K562 (cell line): ENCODE results near the gene RHOF. TPM values are rescaled to one million over a fixed set of nuclear protein-coding genes. Genes with fewer than 3 reads are reported as not detected.

Experiments used
- AFF1 ChIP-seq, 2 experiments: fragments of 450-650 bp; IDR thresholded peaks; 2 replicates each; pipeline ENCODE4 v1.6.1; 2018; ENCODE audit warnings: mild to moderate bottlenecking in 2 of 2, low read depth in 1 of 2; ENCODE audit not compliant: partially characterized antibody in 2 of 2
- ARID3B ChIP-seq: fragments of 250-450 bp; sonication (Bioruptor Pico); IDR thresholded peaks from 2 replicates; pipeline ENCODE4 v1.4.0; 2020; ENCODE audit warnings: borderline replicate concordance
- BRF1 ChIP-seq: IDR thresholded peaks from 3 replicates; pipeline ENCODE4 v1.6.1; 2011; ENCODE audit warnings: borderline replicate concordance, mild to moderate bottlenecking; ENCODE audit not compliant: insufficient read length; ENCODE audit errors: extremely low read depth
- EP300 ChIP-seq: IDR thresholded peaks from 2 replicates; pipeline ENCODE4 v1.6.1; 2012; ENCODE audit warnings: low read length, improper control_type of control experiment
- ETS2 ChIP-seq: IDR thresholded peaks from 2 replicates; pipeline ENCODE4 v1.6.1; 2016; ENCODE audit warnings: borderline replicate concordance, missing genetic modification characterization, mild to moderate bottlenecking, moderate library complexity, missing compliant biosample characterization; ENCODE audit not compliant: poor library complexity, severe bottlenecking
- FOXK2 ChIP-seq, 2 experiments: fragments of 450-650 bp; IDR thresholded peaks in 1 of 2; conservative IDR thresholded peaks in 1 of 2; 2 replicates each; pipeline ENCODE4 v1.6.1; 2016; ENCODE audit warnings: low read depth in 2 of 2, mild to moderate bottlenecking in 1 of 2
- HMGXB4 ChIP-seq: sonication (generic); formaldehyde crosslinking; IDR thresholded peaks from 2 replicates; pipeline ENCODE4 v1.8.1; 2023; ENCODE audit warnings: mild to moderate bottlenecking, missing genetic modification reagents
- MAFG ChIP-seq: fragments of 450-650 bp; conservative IDR thresholded peaks from 2 replicates; pipeline ENCODE4 v1.6.1; 2016; ENCODE audit warnings: missing genetic modification characterization, missing compliant biosample characterization
- MAFK ChIP-seq: IDR thresholded peaks from 2 replicates; pipeline ENCODE4 v1.6.1; 2011; ENCODE audit warnings: low read length, improper control_type of control experiment
- MCM7 ChIP-seq, 2 experiments: fragments of 450-650 bp; IDR thresholded peaks; 2 replicates each; pipeline ENCODE4 v1.6.1; 2016 to 2018
- NCOA6 ChIP-seq: fragments of 450-650 bp; IDR thresholded peaks from 2 replicates; pipeline ENCODE4 v1.6.1; 2017; ENCODE audit warnings: mild to moderate bottlenecking
- PRDM10 ChIP-seq: fragments of 450-650 bp; IDR thresholded peaks from 2 replicates; pipeline ENCODE4 v1.6.1; 2018; ENCODE audit not compliant: partially characterized antibody
- SMC3 ChIP-seq: conservative IDR thresholded peaks from 2 replicates; pipeline ENCODE4 v1.6.1; 2011; ENCODE audit warnings: low read depth, low read length, improper control_type of control experiment; ENCODE audit not compliant: insufficient read depth
- ZNF253 ChIP-seq: fragments of 250-450 bp; sonication (Bioruptor Pico); conservative IDR thresholded peaks from 2 replicates; pipeline ENCODE4 v1.6.1; 2021; ENCODE audit warnings: mild to moderate bottlenecking
- ZNF384 ChIP-seq: IDR thresholded peaks from 2 replicates; pipeline ENCODE4 v1.6.1; 2012; ENCODE audit warnings: low read depth, low read length, improper control_type of control experiment
- polyA plus RNA-seq, 8 experiments: library from polyadenylated mRNA; depleted of rRNA in 4 of 8; stranded (reverse) in 5 of 8; unstranded in 3 of 8; fragments of >200 nt; fragmentation: Nextera tagmentation in 2 of 8; fragmentation: Illumina TruSeq in 1 of 8; extraction: Ambion mirVana in 2 of 8; extraction: Trizol in 1 of 8; gene quantifications; 2 replicates each; pipeline versions ENCODE4 v1.2.1 to v1.2.3, GENCODE V29; 2011 to 2014; ENCODE audit warnings: inconsistent platforms in 1 of 8, missing spikeins in 1 of 8
- total RNA-seq, 7 experiments: library from RNA; depleted of rRNA in 6 of 7; stranded (reverse); fragments of >200 nt in 6 of 7; fragmentation: Illumina TruSeq in 2 of 7; extraction: Trizol in 2 of 7; gene quantifications; 2 replicates each; pipeline versions ENCODE4 v1.2.1 to v1.2.3, GENCODE V29; 2011 to 2021; ENCODE audit warnings: low replicate concordance in 1 of 7

RHOF gene
- total and polyA plus RNA-seq, 9 of the 15 experiments (the other 6 are each of a cell fraction or from before 2014, with no cell fraction given): 0.13 to 10.1 (median 4.0) TPM

GRCh38 chr12:121795034-121795968 lies 1.8 kb upstream of the RHOF start (continued):
- no peak for TF ChIP-seq AFF1 (IDR thresholded peaks at IDR 0.05; ENCODE audit: low read depth in 1 of 2, partially characterized antibody in 2 of 2)
- TF ChIP-seq FOXK2 (conservative IDR thresholded peaks at IDR 0.05 in 1 of 2, IDR thresholded peaks at IDR 0.05 in 1 of 2; ENCODE audit: low read depth in 2 of 2): no peak
- TF ChIP-seq PRDM10: no peak
- no peak for TF ChIP-seq ZNF384
- peak; percentile 96 for TF ChIP-seq SMC3
- peak; percentile 59 for TF ChIP-seq MAFK
- no peak for TF ChIP-seq ZNF253
- no peak for TF ChIP-seq MCM7 (IDR thresholded peaks at IDR 0.05)
- TF ChIP-seq NCOA6: no peak
- peak; percentile 59 for TF ChIP-seq MAFG (tag)
- no peak for TF ChIP-seq ETS2 (tag)
- TF ChIP-seq BRF1: no peak
- no peak for TF ChIP-seq HMGXB4
- peak; percentile 49; the same call in 1 of the 2 replicates for TF ChIP-seq EP300
- no peak for TF ChIP-seq ARID3B (CRISPR knock-in tag)
